HepG2 (cell line): ENCODE data around the gene SPINK8. TPM values are rescaled to one million over a fixed set of nuclear protein-coding genes. Genes with fewer than 3 reads are reported as not detected.
A peak's percentile ranks its signal among the peaks of the same experiment; 100 is the strongest.

Source experiments
- ARHGAP35 ChIP-seq: sonication (generic); formaldehyde crosslinking; IDR thresholded peaks from 2 replicates; pipeline ENCODE4 v1.9.0; 2022; ENCODE audit warnings: mild to moderate bottlenecking, inconsistent platforms, moderate library complexity, missing genetic modification reagents, borderline replicate concordance
- ATF1 ChIP-seq: IDR thresholded peaks from 2 replicates; pipeline ENCODE4 v1.6.1; 2016; ENCODE audit warnings: mild to moderate bottlenecking, control low read depth
- CHCHD3 ChIP-seq: sonication (generic); formaldehyde crosslinking; IDR thresholded peaks from 2 replicates; pipeline ENCODE4 v1.8.0; 2022; ENCODE audit warnings: mild to moderate bottlenecking, missing genetic modification reagents, moderate library complexity
- EEA1 ChIP-seq: sonication (generic); formaldehyde crosslinking; IDR thresholded peaks from 2 replicates; pipeline ENCODE4 v1.5.1; 2020; ENCODE audit warnings: mild to moderate bottlenecking, missing genetic modification reagents, borderline replicate concordance
- ESRRA ChIP-seq: sonication (generic); formaldehyde crosslinking; IDR thresholded peaks from 2 replicates; pipeline ENCODE4 v1.5.1; 2020; ENCODE audit warnings: mild to moderate bottlenecking, low read depth, missing genetic modification reagents
- FOSL1 ChIP-seq: sonication (generic); formaldehyde crosslinking; IDR thresholded peaks from 2 replicates; pipeline ENCODE4 v1.9.0; 2021; ENCODE audit warnings: missing genetic modification reagents, borderline replicate concordance
- HOXA5 ChIP-seq: sonication (generic); formaldehyde crosslinking; IDR thresholded peaks from 2 replicates; pipeline ENCODE4 v1.4.0; 2020; ENCODE audit warnings: missing genetic modification reagents
- KDM5A ChIP-seq: fragments of 200-600 bp; sonication (generic); IDR thresholded peaks from 2 replicates; pipeline ENCODE4 v1.7.0; 2018; ENCODE audit warnings: antibody characterized with exemption, mild to moderate bottlenecking, low read length, borderline replicate concordance
- KLF12 ChIP-seq: sonication (generic); formaldehyde crosslinking; IDR thresholded peaks from 2 replicates; pipeline ENCODE4 v1.4.0; 2020; ENCODE audit warnings: missing genetic modification reagents, borderline replicate concordance
- NFYB ChIP-seq: sonication (generic); formaldehyde crosslinking; IDR thresholded peaks from 2 replicates; pipeline ENCODE4 v1.4.0; 2020; ENCODE audit warnings: missing genetic modification reagents
- NONO ChIP-seq, 2 experiments: fragments of 450-650 bp in 1 of 2; sonication (generic) in 1 of 2; formaldehyde crosslinking in 1 of 2; IDR thresholded peaks in 1 of 2; conservative IDR thresholded peaks in 1 of 2; 2 replicates each; pipeline versions ENCODE4 v1.6.1 to v1.8.0; 2017 to 2022; ENCODE audit warnings: mild to moderate bottlenecking in 1 of 2, missing genetic modification reagents in 1 of 2, moderate library complexity in 1 of 2
- PHF21A ChIP-seq: sonication (generic); formaldehyde crosslinking; IDR thresholded peaks from 2 replicates; pipeline ENCODE4 v1.5.0; 2020; ENCODE audit warnings: mild to moderate bottlenecking, missing genetic modification reagents
- SRSF4 ChIP-seq: fragments of 200-400 bp; formaldehyde crosslinking; IDR thresholded peaks from one replicate; pipeline ENCODE4 v1.6.1; 2018; ENCODE audit warnings: mild to moderate bottlenecking, low read depth, low read length, moderate library complexity; ENCODE audit not compliant: poor library complexity, severe bottlenecking
- TBX3 ChIP-seq: fragments of 450-650 bp; IDR thresholded peaks from 2 replicates; pipeline ENCODE4 v1.6.1; 2017; ENCODE audit warnings: antibody characterized with exemption, mild to moderate bottlenecking, inconsistent platforms, borderline replicate concordance
- TFAP4 ChIP-seq: sonication (generic); IDR thresholded peaks from 2 replicates; pipeline ENCODE4 v1.6.1; 2016; ENCODE audit warnings: low read depth, borderline replicate concordance
- ZNF207 ChIP-seq: fragments of 450-650 bp; IDR thresholded peaks from 2 replicates; pipeline ENCODE4 v1.6.1; 2016; ENCODE audit warnings: antibody characterized with exemption, borderline replicate concordance
- ZNF367 ChIP-seq: sonication (generic); formaldehyde crosslinking; IDR thresholded peaks from 2 replicates; pipeline ENCODE4 v1.4.0; 2020; ENCODE audit warnings: missing genetic modification reagents, borderline replicate concordance
- ZNF44 ChIP-seq: sonication (generic); formaldehyde crosslinking; IDR thresholded peaks from 2 replicates; pipeline ENCODE4 v1.5.1; 2020; ENCODE audit warnings: mild to moderate bottlenecking, missing genetic modification reagents
- ZNF468 ChIP-seq: sonication (generic); formaldehyde crosslinking; IDR thresholded peaks from 2 replicates; pipeline ENCODE4 v1.8.0; 2022; ENCODE audit warnings: mild to moderate bottlenecking, moderate library complexity, missing genetic modification reagents
- ZNF564 ChIP-seq: sonication (generic); formaldehyde crosslinking; IDR thresholded peaks from 2 replicates; pipeline ENCODE4 v1.8.1; 2023; ENCODE audit warnings: mild to moderate bottlenecking, missing genetic modification reagents
- ZNF605 ChIP-seq: sonication (generic); formaldehyde crosslinking; IDR thresholded peaks from 2 replicates; pipeline ENCODE4 v1.8.0; 2022; ENCODE audit warnings: mild to moderate bottlenecking, missing genetic modification reagents
- ZNF777 ChIP-seq: sonication (generic); formaldehyde crosslinking; IDR thresholded peaks from 2 replicates; pipeline ENCODE4 v1.4.0; 2020; ENCODE audit warnings: missing genetic modification reagents
- ZSCAN29 ChIP-seq: sonication (generic); formaldehyde crosslinking; conservative IDR thresholded peaks from 2 replicates; pipeline ENCODE4 v1.4.0; 2020; ENCODE audit warnings: mild to moderate bottlenecking, missing genetic modification reagents
- polyA plus RNA-seq, 8 experiments: library from polyadenylated mRNA; depleted of rRNA in 3 of 8; stranded (reverse) in 7 of 8; unstranded in 1 of 8; fragments of >200 nt; fragmentation: Illumina TruSeq in 4 of 8; extraction: Trizol in 4 of 8; gene quantifications; 2 replicates each; pipeline versions ENCODE4 v1.2.1 to v1.2.3, GENCODE V29; 2011 to 2016; ENCODE audit warnings: low read depth in 4 of 8, missing spikeins in 1 of 8, mixed read lengths in 1 of 8; ENCODE audit not compliant: insufficient read depth in 1 of 8
- total RNA-seq, 5 experiments: library from RNA; depleted of rRNA; stranded (reverse); fragments of >200 nt; fragmentation: Illumina TruSeq; extraction: Trizol; gene quantifications; 2 replicates each; pipeline ENCODE4 v1.2.3, GENCODE V29; 2016; ENCODE audit warnings: low read depth in 1 of 5
- TF ChIP-seq, protein P1 (sequence below): sonication (generic); formaldehyde crosslinking; IDR thresholded peaks from 2 replicates; pipeline ENCODE4 v1.5.0; 2020; ENCODE audit warnings: missing genetic modification reagents
- TF ChIP-seq, protein P2 (sequence below): sonication (generic); formaldehyde crosslinking; IDR thresholded peaks from 2 replicates; pipeline ENCODE4 v1.4.0; 2020; ENCODE audit warnings: mild to moderate bottlenecking, missing genetic modification reagents
- TF ChIP-seq, protein P3 (sequence below): sonication (generic); formaldehyde crosslinking; IDR thresholded peaks from 2 replicates; pipeline ENCODE4 v1.5.0; 2020; ENCODE audit warnings: mild to moderate bottlenecking, missing genetic modification reagents

The SPINK8 gene
- total and polyA plus RNA-seq, 2 of the 13 experiments (the other 11 are each of a cell fraction or from before 2014, with no cell fraction given) = not detected

DNA sequence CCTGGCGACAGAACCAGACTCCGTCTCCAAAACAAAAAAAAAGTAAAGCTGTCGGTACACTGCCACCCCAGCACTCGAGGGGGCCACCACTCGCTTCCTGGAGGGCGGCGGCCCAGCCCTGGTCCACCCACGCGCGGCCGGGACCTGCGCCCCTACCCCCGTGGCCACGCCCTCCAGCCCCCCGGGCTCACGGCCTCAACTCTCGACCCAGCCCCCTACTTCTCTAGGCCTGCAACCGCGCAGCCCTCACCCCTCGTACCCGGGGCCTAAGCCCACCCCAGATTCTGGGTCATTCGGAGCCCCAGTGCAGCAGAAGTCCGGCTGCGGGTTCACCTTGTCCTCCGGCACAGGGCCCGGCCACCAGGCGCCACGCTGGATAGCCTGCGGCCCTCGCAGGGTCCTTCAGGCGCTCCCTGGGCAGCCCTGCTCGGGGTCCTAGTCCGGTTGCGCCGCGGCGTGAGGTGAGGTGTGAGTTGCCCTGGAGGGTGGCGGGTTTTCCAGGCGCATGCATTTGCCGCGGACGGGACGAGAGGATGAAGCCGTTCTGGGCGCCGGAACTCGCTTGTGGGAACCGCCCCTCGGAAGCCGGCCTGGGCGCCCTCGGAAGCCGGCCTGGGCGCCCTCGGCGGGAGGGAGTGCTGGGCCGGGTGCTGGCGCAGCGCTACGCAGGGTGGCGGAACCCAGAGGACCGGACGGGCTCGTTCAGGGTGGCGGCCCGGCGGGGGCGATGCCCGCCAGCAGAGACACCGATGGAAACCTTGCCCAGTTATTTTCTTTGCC lies 32.3 kb downstream of the SPINK8 start, which contains the start of gene NME6 (continued):
- TF ChIP-seq, protein P1, sequence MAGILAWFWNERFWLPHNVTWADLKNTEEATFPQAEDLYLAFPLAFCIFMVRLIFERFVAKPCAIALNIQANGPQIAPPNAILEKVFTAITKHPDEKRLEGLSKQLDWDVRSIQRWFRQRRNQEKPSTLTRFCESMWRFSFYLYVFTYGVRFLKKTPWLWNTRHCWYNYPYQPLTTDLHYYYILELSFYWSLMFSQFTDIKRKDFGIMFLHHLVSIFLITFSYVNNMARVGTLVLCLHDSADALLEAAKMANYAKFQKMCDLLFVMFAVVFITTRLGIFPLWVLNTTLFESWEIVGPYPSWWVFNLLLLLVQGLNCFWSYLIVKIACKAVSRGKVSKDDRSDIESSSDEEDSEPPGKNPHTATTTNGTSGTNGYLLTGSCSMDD (CRISPR knock-in tag) = peak; percentile 75; the same call in 1 of the 2 replicates
- TF ChIP-seq ESRRA (peak; percentile 82), NFYB (peak; percentile 33; the same call in 1 of the 2 replicates), EEA1 (CRISPR knock-in tag) (peak; percentile 80; the same call in 1 of the 2 replicates), ZSCAN29 (no peak), KDM5A (peak; percentile 93; the same call in 1 of the 2 replicates), ZNF44 (CRISPR knock-in tag) (peak; percentile 69; the same call in 1 of the 2 replicates), NONO (IDR thresholded peaks at IDR 0.05) (no peak), NONO (CRISPR knock-in tag; conservative IDR thresholded peaks at IDR 0.05) (peak; percentile 88), TBX3 (peak; percentile 84), ZNF468 (no peak), PHF21A (CRISPR knock-in tag) (peak; percentile 87), CHCHD3 (peak; percentile 89), ZNF564 (CRISPR knock-in tag) (peak; percentile 91), ZNF777 (CRISPR knock-in tag) (peak; percentile 78), ZNF207 (no peak), ZNF367 (CRISPR knock-in tag) (peak; percentile 21; the same call in 1 of the 2 replicates), ARHGAP35 (peak; percentile 86), KLF12 (peak; percentile 88; the same call in 1 of the 2 replicates), SRSF4 (no peak), ATF1 (peak; percentile 73; the same call in 1 of the 2 replicates), FOSL1 (CRISPR knock-in tag) (no peak), ZNF605 (CRISPR knock-in tag) (peak; percentile 98), TFAP4 (peak; percentile 34; the same call in 1 of the 2 replicates), HOXA5 (CRISPR knock-in tag) (peak; percentile 90)
- TF ChIP-seq, protein P2, sequence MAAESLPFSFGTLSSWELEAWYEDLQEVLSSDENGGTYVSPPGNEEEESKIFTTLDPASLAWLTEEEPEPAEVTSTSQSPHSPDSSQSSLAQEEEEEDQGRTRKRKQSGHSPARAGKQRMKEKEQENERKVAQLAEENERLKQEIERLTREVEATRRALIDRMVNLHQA = no peak
- TF ChIP-seq, protein P3, sequence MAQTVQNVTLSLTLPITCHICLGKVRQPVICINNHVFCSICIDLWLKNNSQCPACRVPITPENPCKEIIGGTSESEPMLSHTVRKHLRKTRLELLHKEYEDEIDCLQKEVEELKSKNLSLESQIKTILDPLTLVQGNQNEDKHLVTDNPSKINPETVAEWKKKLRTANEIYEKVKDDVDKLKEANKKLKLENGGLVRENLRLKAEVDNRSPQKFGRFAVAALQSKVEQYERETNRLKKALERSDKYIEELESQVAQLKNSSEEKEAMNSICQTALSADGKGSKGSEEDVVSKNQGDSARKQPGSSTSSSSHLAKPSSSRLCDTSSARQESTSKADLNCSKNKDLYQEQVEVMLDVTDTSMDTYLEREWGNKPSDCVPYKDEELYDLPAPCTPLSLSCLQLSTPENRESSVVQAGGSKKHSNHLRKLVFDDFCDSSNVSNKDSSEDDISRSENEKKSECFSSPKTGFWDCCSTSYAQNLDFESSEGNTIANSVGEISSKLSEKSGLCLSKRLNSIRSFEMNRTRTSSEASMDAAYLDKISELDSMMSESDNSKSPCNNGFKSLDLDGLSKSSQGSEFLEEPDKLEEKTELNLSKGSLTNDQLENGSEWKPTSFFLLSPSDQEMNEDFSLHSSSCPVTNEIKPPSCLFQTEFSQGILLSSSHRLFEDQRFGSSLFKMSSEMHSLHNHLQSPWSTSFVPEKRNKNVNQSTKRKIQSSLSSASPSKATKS = no peak
